Astrocyte (in vitro differentiated cells and primary cell): ENCODE measurements around the gene CNTNAP5.

Experiments used
- EZH2 ChIP-seq: IDR thresholded peaks from 2 replicates; pipeline ENCODE4 v1.6.1; 2012; ENCODE audit warnings: mild to moderate bottlenecking, low read length, inconsistent platforms; ENCODE audit not compliant: insufficient read depth
- TF ChIP-seq, protein P1 (sequence below): IDR thresholded peaks from 2 replicates; pipeline ENCODE4 v1.5.1; 2011; ENCODE audit warnings: low read depth, mild to moderate bottlenecking, inconsistent platforms, low read length, moderate library complexity; ENCODE audit not compliant: insufficient read depth

DNA sequence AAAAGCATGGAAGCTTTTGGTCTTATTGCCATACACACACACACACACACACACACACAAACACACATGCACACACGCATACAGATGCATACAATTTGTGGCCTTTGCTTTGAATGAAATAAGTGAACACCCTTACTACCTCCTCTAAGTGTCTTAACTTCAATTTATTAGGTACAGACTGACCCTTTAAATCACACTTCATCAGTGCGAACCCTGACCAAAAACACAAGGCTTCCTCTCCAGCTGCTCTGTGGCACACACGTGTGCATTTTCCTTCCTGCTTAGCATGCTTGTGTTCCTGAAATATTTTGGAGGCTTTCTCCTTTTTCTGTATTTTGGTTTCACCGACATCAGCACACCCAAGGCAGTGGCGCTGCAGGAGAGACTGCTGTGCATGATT, 96.0 kb downstream of the CNTNAP5 start:
- TF ChIP-seq, protein P1, sequence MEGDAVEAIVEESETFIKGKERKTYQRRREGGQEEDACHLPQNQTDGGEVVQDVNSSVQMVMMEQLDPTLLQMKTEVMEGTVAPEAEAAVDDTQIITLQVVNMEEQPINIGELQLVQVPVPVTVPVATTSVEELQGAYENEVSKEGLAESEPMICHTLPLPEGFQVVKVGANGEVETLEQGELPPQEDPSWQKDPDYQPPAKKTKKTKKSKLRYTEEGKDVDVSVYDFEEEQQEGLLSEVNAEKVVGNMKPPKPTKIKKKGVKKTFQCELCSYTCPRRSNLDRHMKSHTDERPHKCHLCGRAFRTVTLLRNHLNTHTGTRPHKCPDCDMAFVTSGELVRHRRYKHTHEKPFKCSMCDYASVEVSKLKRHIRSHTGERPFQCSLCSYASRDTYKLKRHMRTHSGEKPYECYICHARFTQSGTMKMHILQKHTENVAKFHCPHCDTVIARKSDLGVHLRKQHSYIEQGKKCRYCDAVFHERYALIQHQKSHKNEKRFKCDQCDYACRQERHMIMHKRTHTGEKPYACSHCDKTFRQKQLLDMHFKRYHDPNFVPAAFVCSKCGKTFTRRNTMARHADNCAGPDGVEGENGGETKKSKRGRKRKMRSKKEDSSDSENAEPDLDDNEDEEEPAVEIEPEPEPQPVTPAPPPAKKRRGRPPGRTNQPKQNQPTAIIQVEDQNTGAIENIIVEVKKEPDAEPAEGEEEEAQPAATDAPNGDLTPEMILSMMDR, result no peak
- TF ChIP-seq EZH2, result no peak
